Skeletal muscle cell (primary cell): Measurements from ENCODE around the gene PLPPR3.
"Not testable (repeated sequence)": the region's sequence is repeated elsewhere in the genome, so short reads cannot be mapped to it uniquely, and the experiment has no call there.

Experiments
- DNase-seq: peaks from one replicate; pipeline ENCODE4 v3.0.0-alpha.2; 2010; ENCODE audit warnings: low read depth
- H3K4me3 ChIP-seq: 2 replicates; pipeline ENCODE4 v1.5.1; 2011; ENCODE audit warnings: low read depth, mild to moderate bottlenecking, control low read depth, low read length, moderate library complexity

PLPPR3 gene

GRCh38 chr19:831407-832369 lies 9.9 kb upstream of the PLPPR3 start:
- DNase-seq: no peak
- H3K4me3 ChIP-seq: no peak overlapping the region

GRCh38 chr19:829129-829758 lies 7.5 kb upstream of the PLPPR3 start:
- no peak for DNase-seq
- no peak overlapping the region for H3K4me3 ChIP-seq

- H3K4me3 ChIP-seq: no peak within 1 kb of the TSS
- no peak for DNase-seq
Observed at GRCh38 chr19:827710-828321, 6.1 kb upstream of the PLPPR3 start, which contains the start of gene AZU1. Gene AZU1 (plus strand): TSS chr19:827837. CDS start chr19:827847, 10 bp downstream.

- DNase-seq: no peak
- H3K4me3 ChIP-seq: no peak overlapping the region
Observed at GRCh38 chr19:827314-827709, 5.6 kb upstream of the PLPPR3 start.

GRCh38 chr19:825897-826644 lies 4.3 kb upstream of the PLPPR3 start:
- no peak overlapping the region for H3K4me3 ChIP-seq
- no peak for DNase-seq

- no peak overlapping the region for H3K4me3 ChIP-seq
- DNase-seq: no peak
Observed at GRCh38 chr19:824885-825284, 3.1 kb upstream of the PLPPR3 start.

GRCh38 chr19:823565-824121 lies 1.9 kb upstream of the PLPPR3 start:
- DNase-seq: no peak
- H3K4me3 ChIP-seq: no peak overlapping the region

GRCh38 chr19:821231-821824 lies 427 bp downstream of the PLPPR3 start:
- no peak for DNase-seq
- peak overlapping the region; percentile 42 for H3K4me3 ChIP-seq

GRCh38 chr19:820212-820611 lies 1.5 kb downstream of the PLPPR3 start:
- H3K4me3 ChIP-seq, DNase-seq: not testable (repeated sequence)

- DNase-seq: no peak
- no peak overlapping the region for H3K4me3 ChIP-seq
Observed at GRCh38 chr19:816500-816857, 5.3 kb downstream of the PLPPR3 start.

- no peak for DNase-seq
- H3K4me3 ChIP-seq: no peak overlapping the region
Observed at GRCh38 chr19:815775-816499, 5.8 kb downstream of the PLPPR3 start.

GRCh38 chr19:815079-815774 lies 6.5 kb downstream of the PLPPR3 start:
- H3K4me3 ChIP-seq: no peak overlapping the region
- no peak for DNase-seq

- DNase-seq: no peak
- no peak overlapping the region for H3K4me3 ChIP-seq
Observed at GRCh38 chr19:814152-815078, 7.3 kb downstream of the PLPPR3 start.

GRCh38 chr19:813219-814151 lies 8.3 kb downstream of the PLPPR3 start:
- no peak for DNase-seq
- H3K4me3 ChIP-seq: no peak overlapping the region

- DNase-seq: no peak
- H3K4me3 ChIP-seq: no peak overlapping the region
Observed at GRCh38 chr19:812747-813218, 9.0 kb downstream of the PLPPR3 start.
